ENCODE data around the gene UBE2D1.

Gene UBE2D1

DNA sequence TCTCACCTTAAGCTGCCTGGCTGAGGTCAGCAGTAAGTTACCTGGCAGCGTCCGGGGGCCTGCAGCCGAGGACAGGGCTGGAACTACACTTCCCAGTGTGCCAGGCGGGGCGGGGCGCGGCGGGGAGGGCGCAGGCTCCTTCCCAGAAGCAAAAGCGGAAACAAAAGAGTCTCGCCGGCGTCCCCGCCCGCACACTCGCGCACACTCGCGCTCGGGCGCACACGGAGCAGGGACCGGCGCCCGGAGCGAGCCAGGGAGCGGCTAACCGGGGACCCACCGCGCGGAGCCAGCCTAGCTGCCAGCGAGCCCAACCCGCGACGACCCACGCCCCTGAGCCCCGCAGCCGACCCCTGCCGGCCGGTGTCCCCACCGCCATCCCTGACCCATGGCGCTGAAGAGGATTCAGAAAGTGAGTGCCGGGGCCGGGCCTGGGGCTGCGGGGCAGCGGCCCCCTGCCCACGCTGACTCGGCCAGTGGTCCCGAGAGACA lies at the start of gene UBE2D1:
Gene UBE2D1, plus strand, starts transcription at position 190 of the 489 bp plus-strand sequence. Its CDS starts 196 bp downstream, at position 386.
- peak; percentile 36 to 44 for DNase-seq (ENCODE audit: low read depth in 2 of 2)

DNA sequence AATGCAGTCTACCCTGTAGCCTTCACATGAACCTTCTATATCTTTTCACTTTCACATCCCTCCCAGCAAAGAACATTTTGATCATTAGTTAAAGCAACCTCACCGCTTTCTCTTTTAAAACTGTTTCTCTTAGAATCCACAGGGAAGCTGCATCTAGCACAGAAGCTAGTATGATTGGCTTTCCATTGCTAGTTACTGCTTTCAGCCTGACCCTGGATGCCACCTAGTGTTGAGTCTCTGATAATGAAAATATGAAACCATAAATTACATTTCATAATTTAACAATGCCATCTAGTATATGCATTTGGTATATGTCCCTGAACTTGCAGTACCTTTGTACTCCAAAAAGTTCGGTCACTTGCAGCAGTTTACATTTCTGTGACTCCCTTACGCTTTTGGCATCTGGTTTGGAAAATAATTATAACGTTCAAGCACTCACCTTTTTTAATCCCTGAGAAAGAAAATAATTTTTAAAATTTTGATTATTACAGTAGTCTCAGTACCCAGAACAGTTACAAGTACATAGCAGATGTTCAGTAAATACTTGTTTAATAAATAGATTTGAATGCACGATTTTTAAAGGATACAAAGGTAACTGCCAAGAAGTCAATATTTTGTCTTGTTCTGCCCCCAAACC lies 43.1 kb upstream of the UBE2D1 start:
- DNase-seq (ENCODE audit: low read depth in 2 of 2) = no peak

DNA sequence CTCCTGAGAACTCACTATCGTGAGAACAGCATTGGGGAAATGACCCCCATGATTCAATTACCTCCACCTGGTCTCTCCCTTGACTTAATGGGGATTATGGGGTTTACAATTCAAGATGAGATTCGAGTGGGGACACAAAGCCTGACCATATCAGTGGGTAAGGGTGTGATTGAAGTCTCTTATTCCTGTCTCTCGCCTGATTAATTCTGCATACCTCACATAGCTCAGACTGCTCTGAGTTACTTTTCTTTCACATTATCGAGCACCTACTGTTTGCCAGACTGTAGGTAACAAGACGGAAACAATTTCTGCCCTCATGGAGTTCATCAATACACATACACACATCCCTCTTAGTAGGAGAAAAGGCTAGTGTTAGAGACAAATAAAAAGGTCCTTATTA lies 40.8 kb upstream of the UBE2D1 start:
- no peak for DNase-seq (ENCODE audit: low read depth in 2 of 2)

DNA sequence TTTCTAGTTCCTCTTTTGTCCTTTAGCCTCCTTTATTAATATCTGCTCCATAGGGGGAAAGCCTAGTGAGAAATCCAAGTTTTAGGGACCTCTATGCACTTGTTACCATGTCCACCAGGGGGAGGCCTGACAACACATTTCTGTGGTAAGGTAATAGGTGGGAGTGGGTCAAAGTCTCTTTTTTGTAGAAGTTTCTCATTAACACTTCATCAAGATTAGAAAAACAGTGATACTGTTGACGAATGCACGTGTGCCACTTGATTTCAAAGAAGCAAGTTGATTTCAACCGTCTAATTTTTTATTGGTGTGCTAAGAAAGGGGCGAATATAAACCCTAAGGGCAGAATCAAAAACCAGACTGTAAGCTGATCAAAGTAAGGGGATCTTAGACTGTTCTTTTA lies 35.2 kb upstream of the UBE2D1 start:
- no peak for DNase-seq (ENCODE audit: low read depth in 2 of 2)

DNA sequence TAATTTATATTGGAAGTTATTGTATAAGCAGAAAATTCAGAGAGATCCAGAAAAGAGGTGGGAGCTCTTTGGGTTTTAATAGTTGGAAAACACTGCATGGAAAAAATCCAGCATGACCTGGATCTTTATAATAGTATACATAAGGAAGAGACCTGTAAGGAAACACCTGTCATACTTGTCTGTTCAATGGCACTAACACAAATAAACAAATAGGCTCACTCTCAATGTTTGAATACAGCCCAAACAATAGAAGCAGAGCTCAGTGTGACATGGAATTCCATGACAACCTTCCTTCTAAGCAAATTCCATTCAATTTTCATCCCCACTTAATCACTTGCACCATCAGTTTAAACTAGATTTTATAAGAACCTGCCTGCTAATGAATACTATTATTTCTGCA lies 34.1 kb upstream of the UBE2D1 start:
- DNase-seq (ENCODE audit: low read depth in 2 of 2) = no peak

DNA sequence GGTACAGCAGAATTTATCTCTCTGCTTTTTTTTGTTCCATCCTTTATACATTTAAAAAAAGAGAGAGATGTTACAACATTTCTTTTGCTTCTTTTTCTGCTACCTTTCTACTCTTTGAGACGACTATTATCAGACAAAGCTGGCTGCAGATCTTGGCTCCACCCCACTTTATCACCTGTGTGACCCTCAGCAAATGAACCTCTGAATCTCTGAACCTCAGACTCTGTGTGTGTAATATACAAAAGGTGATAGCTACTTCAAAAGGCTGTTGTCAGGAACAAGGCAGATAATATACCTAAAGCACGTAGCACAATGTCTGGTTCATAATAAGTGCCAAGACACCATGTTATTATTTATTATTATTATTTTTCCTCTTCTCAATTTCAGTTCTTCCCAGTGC lies 32.6 kb upstream of the UBE2D1 start:
- no peak for DNase-seq (ENCODE audit: low read depth in 2 of 2)

DNA sequence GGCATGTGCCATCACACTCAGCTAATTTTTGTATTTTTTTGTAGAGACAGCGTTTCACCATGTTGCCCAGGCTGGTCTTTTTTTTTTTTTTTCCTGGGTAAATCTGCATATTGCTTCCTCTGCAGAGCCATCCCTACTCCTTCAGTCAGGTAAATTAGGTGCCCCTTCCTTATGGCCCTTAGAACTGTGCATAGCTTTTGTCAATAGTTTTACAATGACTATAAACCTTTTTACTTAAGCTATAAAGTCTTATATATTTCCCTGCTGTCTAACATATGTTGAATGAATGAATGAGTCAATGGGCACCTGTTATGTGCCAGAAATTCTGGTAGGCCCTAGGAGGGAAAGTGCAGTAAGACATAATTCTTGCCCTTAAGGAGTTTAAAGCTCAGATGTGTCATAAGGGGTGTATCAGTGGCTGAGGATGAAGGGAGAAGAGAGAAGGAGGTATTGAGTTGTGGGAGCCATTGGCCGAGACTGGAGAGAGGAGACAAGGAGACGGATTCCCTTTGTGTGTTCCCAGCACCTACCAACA lies 30.6 kb upstream of the UBE2D1 start:
- DNase-seq (ENCODE audit: low read depth in 2 of 2) = no peak

DNA sequence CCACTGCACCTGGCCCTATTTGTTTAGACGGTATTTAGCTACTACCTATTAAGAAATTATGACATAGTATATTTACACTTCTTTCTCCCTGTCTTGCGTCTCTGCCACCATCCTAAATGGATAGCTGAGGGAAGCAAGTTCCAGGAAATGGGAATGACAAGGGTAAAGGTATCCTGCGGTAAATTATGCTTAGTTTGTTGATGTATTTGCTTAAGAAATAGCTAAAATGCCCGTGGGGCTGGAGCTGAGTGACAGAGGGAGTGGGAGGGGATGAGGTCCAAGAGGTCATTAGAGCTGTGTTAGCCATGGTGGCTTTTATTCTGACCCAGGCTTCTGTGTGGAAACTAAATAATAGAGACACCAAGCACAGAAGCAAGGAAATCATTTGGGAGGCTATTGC lies 29.0 kb upstream of the UBE2D1 start:
- DNase-seq (ENCODE audit: low read depth in 2 of 2) = no peak

DNA sequence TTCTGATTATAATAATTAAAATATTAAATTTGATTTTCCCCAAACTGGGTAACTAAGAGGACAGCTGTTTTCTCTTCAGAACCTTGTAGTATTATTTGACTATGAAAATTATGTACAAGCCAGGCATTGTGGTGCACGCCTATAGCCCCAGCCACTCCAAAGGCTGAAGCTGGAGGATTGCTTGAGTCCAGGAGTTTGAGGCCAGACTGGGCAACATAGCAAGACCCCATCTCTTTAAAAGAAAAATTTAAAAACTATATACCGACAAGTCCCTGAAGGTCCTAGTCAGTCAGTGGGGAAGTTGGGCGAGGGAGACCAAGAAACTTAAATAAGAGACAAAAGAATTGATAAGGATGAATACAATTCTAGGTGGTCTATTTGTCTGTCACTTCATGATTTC lies 27.1 kb upstream of the UBE2D1 start:
- DNase-seq (ENCODE audit: low read depth in 2 of 2) = no peak

DNA sequence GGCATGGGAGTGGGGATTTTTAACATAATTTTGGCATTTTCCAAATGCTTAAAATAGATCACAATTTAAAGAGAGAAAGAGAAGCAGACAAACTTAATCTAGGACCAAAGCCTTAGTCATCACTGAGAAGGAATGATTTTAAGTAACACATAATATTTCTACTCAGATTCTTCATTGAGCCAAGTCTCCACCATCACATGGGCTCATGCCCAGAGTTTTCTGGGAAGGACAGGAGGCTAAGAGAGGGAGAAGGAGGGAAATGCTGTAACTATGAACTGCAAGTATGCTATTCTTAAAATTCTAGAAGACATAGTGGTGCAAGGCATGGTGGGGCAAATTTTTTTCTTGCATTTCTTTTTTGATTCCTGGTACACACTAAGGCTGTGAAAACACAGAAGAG lies 23.8 kb upstream of the UBE2D1 start:
- no peak for DNase-seq (ENCODE audit: low read depth in 2 of 2)

DNA sequence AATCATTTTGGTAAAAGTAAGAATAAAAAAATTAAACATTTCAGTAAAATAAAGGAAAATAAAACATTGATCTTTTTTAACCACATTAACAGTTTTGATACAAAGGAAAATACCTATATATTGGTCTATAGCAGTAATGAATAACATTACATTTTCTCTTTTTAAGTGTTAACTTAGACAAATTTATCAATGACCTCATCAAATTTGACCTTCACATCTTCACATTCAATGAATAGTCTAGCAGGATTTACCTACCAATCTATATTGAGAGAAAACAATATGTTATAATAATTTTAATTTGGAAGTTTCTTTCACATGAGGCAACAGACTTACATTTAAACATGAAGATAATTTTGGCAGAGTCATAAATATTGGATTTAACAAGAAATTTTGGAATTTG lies 17.9 kb upstream of the UBE2D1 start:
- no peak for DNase-seq (ENCODE audit: low read depth in 2 of 2)

DNA sequence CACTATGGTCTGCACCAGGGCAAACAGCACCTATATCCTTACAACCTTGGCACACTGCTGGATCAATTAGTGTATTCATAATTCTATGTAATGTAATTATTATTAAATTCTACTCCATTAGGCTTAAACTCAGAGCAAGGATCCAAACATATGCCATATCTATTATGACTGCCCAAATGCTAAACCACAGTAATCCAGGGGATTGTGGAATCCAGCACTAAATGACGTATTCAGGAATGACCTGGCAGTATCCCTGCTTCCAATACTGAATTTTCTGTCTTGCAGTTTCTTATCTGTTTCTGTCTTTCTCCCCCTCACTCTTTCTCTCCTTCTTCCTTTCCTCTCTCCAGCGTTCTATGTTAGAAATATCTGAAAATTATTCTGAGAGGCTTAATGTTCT lies 16.5 kb upstream of the UBE2D1 start:
- no peak for DNase-seq (ENCODE audit: low read depth in 2 of 2)

DNA sequence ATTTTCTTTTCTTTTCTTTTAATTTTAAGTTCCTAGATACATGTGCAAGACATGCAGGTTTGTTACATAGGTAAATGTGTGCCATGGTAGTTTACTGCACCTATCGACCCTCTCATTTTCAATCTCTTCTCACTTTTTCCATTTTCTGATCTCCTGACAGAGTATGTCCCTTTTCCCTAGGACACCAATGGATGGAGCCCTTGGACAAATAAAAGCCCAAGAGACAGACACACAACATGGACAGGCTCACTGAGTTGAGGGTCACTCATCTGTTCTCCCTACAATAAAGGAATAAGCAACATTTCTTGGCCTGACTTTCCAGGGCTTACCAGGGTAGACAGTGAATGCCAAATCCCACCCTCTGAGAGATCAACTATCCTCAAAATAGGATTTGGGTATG lies 15.2 kb upstream of the UBE2D1 start:
- DNase-seq (ENCODE audit: low read depth in 2 of 2) = no peak

DNA sequence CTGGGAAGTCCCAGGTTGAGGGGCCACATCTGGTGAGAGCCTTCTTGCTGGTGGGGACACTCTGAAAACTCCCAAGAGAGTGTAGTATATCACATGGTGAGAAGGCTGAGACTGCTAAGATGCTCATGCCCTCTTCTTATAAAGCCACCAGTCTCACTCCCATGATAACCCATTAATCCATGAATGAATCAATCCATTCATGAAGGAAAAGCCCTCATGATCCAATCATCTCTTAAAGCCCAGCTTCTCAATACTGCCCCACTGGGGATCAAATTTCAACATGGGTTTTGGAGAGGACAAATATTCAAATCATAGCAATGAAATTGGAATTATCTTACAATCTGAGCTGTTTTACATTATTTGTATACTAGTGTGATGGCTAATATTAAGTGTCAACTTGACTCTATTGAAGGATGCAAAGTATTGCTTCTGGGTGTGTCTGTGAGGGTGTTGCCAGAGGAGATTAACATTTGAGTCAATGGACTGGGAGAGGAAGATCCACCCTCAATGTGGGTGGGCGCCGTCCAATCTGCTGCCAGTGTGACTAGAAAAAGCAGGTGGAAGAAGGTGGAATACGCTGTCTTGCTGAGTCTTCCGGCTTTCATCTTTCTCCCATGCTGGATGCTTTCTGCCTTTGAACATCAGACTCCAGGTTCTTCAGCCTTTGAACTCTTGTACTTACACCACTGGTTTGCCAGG lies 14.3 kb upstream of the UBE2D1 start:
- no peak for DNase-seq (ENCODE audit: low read depth in 2 of 2)

DNA sequence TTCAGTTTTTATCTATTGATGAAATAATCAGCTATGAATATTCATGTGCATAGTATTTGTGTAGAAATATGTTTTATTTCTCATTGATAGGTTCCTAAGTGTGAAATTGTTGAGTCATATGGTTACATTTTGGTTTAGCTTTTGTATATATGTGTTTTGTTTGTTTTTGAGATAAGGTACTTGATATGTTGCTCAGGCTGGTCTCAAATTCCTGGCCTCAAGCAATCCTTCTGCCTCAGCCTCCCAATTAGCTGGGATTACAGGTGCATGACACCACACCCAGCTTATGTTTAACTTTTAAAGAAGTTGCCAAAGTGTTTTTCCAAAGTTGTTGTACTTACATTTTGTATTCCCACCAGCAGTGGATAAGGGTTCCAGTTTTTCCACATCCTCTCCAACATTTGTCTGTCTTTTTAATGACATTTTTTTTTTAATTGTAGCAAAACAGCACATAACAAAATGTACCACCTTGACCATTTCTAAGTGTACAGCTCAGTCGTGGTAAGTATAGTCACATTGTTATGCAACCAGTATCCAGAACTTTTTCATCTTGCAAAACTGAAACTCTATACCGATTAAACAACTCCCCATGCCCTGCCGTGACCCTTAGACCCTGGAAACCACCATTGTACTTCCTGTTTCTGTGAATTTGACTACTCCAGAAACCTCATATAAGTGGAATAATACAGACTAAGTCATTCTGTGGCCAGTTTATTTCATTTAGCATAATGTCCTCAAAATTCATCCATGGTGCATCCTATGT lies 12.6 kb upstream of the UBE2D1 start:
- DNase-seq (ENCODE audit: low read depth in 2 of 2) = no peak

DNA sequence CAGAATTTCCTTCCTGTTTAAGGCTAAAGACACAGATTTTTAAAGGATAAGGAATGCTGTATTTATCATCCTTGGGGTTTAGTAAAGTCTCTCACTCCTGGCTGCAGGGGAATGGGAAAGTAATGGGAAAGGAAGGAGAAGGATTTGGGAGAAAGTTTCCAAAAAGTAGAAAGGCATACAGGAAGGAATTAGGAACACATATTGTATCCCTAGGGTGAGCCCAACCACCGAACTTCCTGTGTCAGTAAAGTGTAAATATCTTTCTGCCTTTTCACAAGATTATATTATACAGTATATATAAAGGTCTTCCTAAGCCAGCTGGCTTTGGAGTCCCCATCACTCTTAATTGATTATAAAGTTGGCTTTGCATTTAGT lies 12.0 kb upstream of the UBE2D1 start:
- DNase-seq (ENCODE audit: low read depth in 2 of 2) = no peak

DNA sequence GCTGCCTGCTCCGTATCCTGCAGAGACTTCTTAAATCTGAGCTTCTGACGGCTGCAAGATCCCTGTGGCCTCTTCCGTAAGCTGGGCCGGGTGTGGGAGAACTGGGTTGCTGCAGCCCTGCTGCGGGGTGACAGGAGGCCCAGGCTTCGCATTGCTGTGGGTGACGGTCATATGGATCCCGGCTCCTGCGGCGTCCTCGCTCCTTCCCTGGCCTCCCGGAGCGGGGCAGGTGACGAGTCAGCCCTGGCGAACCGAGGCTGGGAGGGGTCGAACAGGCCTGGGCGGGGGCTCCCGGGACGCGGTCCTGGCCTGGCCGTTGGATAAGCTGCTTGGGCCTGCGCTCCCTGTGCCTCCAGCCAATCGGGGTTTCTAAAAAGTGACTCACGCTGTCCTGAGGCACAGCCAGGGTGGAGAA lies 7.8 kb upstream of the UBE2D1 start:
- DNase-seq (ENCODE audit: low read depth in 2 of 2) = peak in 1 of 2 experiments; percentile 9

DNA sequence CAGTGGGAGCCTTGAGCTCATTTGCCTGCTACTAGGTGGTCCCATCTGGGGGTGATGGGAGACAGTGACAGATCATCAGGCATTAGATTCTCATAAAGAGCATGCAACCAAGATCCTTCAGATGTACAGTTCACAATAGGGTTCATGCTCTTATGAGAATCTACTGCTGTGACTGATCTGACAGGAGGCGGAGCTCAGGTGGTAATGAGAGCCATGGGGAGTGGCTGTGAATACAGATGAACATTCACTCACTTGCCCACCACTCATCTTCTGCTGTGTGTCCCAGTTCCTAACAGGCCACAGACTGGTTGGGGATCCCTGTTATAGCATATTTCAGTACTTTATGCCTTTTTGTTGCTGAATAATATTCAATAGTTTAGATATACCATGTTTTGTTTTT lies 6.6 kb upstream of the UBE2D1 start:
- DNase-seq (ENCODE audit: low read depth in 2 of 2) = no peak

DNA sequence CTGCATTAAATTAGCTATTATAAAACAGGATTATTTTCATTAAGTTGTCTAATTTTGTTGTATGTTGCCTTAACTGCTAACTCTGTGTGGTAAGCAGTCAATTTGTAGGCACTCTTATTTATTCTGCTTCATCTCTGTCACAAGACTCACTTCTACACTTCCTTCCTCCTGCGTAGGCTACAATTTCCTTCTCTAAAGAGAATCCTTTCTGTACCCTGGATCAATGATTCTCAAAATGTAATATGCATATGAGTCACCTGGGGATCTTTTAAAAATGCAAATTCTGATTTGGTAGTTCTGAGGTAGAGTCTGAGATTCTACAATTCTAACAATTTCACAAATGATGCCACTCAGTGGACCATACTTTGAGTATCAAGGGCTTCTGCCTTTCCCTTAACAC lies 4.4 kb upstream of the UBE2D1 start:
- DNase-seq (ENCODE audit: low read depth in 2 of 2) = no peak

DNA sequence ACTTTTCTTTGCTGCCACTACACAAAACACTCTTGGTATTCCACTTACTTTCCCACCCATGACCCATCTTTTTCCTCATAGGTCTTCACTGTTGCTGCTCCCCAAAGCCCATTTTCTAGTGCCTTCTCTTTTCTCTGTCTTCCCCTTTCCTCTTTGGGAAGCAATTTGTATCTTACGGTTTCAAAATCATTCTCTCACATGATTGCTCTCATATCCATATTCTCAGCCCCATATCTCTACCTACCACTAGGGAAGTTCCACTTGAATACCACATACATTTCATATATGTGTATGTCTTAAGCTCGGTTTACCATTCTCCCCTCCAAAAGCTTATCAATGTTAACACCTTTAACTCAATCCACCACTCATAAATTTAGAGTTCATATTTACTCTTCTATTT lies 3.2 kb upstream of the UBE2D1 start:
- no peak for DNase-seq (ENCODE audit: low read depth in 2 of 2)

DNA sequence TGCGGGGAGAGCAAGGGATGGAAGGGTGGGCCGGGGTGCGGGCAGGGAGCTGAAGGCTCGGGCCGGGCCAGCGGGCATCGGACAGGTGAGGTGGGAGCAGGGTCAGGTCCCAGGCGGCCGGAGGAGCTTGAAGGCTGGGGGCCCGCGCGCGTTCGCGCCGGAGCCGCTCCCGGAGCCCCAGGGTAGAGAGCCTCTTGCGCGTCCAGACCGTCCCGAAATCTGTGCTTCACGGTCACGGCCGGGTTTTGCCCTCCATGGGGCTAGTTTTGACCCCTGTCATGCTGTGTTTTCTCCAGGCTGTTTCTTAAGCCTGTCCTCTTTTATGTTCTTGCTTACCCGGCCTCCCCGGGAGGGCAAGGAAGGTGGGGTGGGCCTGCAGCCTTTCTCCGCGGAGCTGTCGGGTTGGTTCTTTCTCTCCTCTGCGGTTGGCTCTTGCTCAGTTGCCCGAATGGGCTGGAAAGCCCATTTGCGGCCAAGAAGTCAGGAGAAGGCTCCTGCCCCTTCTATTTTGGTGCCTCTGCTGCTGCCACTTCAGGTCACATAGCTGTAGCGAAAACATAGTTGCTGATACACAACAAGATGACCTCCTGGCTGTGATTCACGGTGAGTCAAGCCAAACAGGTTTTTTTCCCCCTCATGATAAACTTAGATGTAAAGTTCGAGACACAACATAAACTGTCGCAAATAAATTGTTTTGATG lies 650 bp downstream of the UBE2D1 start:
- DNase-seq (ENCODE audit: low read depth in 2 of 2) = no peak

DNA sequence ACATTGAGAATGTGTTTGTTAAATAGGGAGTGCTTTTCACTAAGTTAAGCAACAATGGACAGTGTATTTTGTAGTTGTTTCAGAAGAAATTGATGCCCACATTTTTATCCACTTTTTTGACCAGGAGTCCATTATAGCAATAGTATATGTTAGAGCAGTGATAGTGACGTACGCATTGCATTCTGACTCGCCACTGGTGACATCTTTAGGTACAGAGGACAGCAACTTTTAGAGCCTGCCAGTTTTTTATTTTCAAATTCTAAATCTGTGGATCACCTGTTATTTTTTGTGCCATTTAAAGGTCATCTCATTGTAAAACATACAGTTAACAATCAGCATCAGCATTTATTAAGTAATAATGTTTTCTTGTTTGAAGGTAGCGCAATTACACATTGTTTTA lies 1.4 kb downstream of the UBE2D1 start:
- no peak for DNase-seq (ENCODE audit: low read depth in 2 of 2)
